HG03460 (cell line): ENCODE measurements around the gene ADAMTSL1.

ENCODE experiments used
- ATAC-seq: cut with Tn5 transposase; IDR thresholded peaks from one replicate; pipeline ENCODE4 v1.9.1; 2021; ENCODE audit not compliant: unreplicated experiment

ADAMTSL1 gene

DNA sequence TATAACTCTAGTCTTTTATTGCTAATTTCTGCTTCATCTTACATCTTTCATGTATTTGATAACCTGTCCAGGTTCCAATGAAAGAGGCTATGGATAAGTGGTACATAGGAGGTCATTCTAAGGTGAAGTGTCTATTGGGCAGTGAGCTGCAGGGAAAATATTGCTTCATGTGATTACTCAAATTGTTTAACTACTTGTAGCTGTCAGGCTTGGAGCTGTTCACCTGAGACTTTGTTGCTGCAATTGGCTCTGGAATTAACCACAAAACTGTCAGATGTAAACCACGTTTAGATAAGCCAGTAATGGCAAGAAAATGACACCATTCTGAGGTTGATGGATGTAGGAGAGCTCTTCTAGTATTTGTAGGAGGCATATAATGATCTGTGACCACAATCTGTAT, 26.0 kb downstream of the ADAMTSL1 start:
- no peak for ATAC-seq

DNA sequence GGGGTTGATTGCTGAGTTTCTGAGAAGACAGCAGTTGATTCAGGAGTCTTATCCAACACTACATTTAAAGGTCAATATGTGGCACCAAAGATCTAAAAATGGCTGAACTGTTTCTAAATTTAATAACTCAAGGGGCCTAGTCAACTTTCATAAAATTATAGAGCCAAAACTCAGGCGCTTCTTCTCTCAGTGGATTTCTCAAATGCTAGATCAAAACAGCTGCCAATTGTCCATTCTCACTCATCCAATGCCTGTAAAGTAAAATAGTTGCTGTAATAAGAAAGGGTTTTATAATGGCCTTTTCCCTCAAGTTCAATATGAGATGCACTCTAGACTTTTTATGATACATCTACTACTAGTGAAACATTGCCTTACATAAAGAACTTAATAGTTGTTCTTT, 26.5 kb downstream of the ADAMTSL1 start:
- no peak for ATAC-seq

DNA sequence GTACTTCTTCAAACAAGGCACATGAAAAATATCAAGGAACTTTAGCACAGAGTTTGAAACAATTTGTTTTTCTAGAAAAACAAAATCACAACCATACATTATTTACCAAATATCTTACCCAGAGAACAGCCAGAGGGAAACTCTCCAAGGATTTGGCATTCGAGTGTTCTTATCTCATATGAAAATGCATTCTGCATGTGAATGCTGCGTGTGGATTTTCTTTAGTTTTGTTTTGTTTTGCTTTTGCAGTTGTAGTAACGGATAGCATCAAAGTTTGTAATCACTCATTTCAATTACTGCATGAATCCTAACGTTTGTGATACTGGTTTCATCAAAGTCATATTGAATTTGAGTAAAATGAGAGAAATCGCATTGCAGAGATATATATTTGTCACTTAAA, 28.0 kb downstream of the ADAMTSL1 start:
- no peak for ATAC-seq

DNA sequence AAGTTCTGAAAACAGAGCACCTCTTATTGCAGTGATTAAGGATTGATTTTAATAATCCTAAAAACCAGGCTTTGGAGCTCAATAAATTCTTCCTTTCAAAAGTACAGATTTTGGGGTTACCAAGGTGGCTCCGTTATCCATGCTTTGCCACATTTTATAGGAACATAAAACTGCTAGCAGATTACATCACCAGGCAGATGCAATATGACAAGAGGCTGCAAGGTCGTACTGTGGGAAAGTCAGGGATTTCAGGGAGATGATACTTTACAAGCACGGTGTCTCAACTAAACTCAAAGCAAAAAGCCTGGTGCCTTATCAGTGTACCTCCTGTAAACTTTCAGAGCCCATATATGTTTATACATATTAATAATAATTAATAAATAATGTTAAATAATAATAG, 28.6 kb downstream of the ADAMTSL1 start:
- no peak for ATAC-seq

DNA sequence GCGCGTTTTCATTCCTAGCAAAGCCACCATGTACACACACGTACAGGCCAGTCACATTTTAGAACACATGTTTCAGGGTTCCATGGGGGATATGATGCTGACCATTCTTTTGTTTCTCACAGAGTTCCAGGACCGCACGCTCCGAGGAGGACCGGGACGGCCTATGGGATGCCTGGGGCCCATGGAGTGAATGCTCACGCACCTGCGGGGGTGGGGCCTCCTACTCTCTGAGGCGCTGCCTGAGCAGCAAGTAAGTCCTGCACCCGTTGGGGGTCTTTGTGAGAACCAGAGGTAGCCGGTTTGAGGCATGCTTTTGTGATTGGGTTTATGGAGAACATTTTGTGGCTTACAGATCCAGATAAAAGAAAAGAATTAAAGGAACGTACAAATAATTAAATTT, 30.8 kb downstream of the ADAMTSL1 start:
- no peak for ATAC-seq

DNA sequence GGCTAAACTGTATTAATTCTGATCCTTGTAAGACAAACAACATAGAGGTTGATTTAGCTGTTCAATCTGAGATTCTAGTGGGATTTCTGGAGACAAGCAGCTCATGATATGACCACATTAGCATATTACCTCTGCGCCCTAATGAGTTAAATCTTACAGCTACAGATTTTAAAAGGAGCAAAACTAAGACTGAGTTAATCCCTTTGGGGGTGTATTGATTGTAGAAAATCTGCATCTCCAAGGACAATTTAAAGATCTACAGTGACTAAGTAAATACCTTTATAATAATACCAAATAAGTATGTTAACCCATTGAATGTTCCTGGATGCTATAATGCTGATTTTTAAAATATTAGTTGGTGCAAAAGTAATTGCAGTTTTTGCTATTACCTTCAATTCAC, 33.2 kb downstream of the ADAMTSL1 start:
- no peak for ATAC-seq

DNA sequence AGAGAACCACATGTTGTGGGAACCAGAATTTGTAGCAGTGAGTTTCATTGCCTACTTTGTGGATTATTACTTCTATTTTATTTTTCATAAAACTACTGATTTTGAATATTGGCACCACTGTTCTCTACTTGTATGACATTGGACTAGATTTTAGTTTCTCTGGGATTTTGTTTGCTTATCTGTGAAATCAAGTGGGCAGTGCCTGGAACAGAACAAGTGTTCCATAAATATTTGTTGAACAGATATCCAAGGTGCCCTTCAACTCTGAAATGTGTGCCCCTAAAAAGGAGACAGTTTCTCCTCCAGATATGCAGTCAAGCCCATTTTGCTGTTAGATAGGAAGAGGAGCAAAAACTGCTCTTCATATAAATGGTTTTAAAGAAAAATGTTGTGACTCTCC, 42.6 kb downstream of the ADAMTSL1 start:
- no peak for ATAC-seq

DNA sequence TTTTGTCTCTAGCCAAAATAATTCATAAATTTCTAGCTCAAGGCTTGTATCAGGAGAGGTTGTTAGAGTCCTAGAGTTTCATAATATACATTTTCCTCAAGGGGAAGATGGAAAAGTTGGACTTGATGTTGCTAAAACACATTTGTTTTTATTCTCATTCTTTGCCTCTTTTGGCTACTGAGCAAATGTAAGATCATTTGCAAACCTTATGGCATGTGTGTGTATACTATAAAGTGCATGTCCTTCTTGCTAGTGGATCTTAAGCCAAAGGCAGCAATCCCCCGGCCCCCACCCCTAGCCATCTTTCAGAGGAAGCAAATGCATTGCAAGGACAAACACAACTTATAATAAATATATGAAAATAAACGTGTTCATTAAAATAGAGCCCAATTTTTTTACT, 43.0 kb downstream of the ADAMTSL1 start:
- ATAC-seq: no peak

DNA sequence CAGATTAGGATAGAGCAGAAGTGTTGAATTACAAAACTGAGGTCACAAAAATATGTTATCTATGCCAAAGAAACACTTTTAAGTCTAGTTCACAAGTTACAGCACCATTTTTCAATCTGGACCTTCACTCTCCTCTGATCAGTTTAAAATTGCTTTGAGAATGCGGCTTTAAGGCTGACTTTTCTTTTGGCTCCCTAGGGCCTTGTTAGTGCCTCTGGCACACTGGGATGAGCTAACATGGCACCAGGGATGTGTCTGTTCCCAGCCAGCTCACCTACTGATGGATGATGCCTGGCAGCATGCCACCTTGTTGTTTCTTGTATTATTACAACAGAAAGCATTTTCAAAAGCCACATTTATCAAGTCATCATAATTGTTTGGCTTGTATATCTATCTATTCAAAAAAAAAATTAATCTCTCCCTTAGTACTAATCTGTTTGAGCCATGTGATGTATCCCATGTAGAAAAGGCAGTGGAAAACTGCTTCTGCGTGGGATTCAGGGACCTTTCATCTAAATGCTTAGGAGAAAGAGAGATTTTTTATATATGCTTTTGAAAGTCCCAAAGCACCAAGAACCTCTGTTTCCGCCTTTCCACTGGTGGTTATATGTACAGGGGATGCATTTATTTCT, 46.6 kb downstream of the ADAMTSL1 start:
- no peak for ATAC-seq

DNA sequence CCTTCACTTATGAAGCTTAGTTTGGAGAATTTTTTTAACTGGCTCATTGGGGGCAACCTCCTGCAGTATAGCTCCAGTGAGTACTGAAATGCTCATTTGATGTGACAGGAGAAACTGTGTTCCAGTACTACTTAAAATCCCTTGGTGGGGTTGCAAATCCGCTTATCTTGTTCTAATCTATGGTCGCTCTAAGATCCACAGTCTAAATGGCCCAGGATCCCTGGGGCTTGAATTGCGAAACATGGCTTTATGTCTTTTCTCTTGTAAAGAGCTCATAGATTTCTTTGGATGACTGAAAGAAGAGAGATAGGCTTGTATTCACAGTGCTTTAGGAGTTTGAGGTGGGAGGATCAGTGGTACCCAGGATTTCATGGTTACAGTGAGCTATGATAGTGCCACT, 52.7 kb downstream of the ADAMTSL1 start:
- ATAC-seq: no peak

DNA sequence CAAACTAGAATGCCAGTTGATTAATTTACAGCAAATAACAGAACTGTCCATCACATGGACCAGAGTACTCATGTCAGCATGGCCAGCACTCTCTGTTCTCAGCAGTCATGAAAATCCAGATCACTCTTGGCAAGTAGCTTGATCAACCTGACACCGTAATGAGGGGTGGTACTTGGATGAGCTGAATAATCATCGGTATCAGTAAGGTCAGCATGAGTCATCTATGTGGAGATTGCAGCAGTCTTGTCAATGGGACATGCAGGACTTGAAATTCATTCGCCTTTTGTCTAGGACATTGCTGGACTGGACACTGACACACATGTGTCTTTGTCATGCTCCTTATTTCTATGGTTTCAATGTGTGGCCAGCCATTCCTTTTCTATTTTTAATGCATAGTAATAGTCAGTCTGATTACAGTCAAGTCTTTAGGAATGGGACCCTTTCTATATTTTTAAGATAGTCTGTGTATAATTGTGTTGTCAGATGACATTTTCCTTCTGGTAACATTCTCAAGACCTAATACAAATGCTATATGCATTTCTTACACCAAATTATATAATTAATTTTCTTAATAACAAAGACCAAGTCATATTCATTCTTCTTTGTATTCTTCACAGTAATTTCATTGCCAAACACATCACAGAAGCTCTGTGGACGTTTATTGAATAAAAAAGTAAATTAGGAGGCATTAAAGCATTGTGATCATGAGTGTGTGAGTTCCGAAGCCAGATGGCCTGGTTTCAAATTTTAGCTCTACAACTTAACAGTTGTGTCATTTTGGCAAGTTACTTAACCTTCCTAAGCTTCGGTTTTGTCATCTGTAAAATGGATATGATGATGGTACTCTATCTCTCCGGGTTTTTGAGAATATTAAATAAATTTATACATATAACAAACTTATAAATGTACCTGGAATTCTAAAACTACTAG, 57.4 kb downstream of the ADAMTSL1 start:
- no peak for ATAC-seq

DNA sequence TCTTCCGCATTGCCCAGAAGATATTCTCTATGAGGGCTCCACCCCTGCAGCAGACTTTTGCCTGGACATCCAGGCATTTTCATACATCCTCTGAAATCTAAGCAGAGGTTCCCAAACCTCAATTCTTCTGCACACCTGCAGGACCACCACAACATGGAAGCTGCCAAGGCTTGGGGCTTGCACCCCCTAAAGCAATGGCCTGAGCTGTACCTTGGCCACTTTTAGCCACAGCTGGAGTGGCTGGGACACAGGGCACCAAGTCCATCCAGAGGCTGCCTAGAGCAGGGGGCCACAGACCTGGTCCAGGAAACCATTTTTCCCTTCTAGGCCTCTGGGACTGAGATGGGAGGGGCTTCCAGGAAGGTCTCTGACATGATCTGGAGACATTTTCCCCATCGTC, 60.7 kb downstream of the ADAMTSL1 start:
- no peak for ATAC-seq

DNA sequence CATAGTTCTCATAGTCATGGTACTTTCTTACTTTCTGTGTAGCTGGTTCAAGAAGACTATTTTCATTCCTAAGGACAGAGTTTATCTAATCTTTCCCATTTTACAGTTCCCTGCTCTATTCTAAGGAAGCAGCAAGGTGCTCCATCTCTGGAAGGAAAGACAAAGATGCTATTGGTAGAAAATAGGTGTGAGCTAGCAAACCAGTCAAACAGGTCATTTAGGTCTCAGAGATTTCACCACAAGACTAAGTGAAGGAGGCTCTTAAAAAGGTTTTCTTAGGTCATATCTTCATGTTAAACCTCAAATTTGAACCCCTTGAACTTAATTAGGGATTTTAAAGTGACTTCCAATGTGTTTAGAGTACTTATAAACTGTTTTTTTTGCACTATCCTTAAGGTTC, 62.6 kb downstream of the ADAMTSL1 start:
- no peak for ATAC-seq

DNA sequence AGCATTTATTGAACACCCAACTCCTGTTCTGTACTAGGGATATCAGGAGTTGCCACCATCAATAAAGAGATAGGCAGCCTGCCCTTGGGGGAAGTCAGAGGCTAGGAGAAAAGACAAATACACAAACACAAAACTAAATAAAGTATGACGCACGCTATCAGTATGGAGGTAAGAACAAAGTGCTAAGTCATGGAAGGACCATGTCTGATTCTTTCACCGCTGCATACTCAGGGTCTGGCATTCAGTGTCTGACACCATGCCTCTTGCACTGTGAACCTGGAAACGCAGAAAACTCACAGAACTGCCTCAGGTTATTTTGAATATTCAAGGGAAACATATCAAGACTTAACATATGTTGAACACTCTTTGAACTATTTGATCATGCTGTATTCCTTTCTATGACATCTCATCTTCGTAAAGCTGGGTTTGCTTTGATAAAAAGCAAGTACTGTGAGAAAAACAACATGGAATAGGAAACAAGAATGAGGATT, 65.3 kb downstream of the ADAMTSL1 start:
- ATAC-seq: no peak

DNA sequence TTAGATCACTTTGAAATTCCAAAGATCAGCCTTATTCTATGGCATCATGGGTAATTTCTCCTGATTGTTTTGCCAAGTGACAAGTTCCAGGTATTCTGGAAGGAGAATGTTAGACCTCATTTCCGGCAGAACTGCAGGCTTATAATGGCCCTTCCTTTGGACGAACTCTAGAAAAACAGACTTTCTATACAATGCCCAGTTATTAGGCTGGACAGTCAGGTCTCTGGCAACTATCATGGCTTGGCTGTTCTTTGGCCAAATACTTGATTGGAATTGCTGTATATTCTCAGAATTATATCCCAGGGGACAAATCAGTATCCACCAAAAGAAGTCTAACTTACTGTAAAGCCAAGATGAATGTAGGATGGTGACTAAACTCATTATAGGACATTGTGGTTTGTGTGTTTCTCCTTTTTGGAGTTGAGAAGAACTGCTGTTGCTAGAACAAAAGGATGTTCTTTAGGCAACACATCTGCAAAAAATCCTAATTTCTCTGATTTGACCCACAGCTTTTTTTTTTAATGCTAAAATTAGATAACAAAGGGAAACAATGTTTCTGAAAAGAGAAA, 69.0 kb downstream of the ADAMTSL1 start:
- no peak for ATAC-seq

DNA sequence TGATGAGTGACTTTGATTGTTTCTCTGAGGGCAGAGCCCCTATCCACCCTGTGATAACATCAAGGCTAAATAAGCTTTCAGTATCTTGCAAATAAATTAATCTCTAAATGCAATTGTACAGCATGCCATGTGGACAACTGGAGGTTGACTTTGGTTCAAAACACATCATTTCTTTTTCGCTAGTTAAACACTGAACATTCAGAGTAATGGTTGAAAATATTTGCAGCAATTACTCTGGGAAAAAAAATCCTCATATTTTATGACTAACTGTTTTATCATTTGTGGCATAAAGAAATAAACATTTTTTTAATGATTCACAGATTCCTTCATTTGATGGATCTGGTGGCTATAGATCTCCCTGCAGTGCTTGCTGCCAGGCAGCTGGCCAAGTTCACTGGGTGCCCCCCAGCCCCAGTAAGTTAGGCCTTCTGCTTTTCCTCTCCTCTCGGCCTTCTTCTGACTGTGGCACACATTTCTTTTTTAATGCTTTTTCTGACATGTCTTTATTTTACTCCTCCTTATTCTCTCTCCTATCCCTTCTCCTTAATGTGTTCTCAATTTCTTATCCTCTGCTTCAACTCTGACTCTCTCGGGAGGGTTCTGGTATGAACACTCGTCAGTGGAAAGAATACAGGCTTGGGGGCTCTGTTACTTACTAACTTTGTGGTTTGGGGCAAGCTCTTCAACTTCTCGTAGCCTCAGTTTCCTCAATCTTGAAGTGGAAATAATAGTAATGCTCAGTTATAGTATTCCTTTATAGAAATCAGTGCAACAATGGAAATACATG, 69.6 kb downstream of the ADAMTSL1 start:
- no peak for ATAC-seq

DNA sequence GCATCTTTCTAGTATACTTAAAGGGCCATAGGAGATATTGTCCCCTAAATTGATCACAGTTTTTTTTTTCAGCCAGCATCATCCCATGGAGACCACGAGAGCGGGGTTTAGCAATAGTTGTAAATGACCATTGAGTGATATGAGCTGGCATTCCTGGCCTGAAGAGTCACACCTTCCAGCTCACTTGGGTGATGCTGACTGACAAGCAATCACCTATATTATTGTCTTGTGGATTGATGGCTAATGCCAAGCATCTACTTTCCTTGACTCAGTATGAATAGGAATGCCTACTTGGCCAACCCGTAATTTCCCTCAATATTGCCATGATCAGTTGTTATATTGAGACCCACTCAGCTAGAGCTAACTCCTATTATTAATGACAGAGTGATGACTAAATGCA, 70.5 kb downstream of the ADAMTSL1 start:
- no peak for ATAC-seq

DNA sequence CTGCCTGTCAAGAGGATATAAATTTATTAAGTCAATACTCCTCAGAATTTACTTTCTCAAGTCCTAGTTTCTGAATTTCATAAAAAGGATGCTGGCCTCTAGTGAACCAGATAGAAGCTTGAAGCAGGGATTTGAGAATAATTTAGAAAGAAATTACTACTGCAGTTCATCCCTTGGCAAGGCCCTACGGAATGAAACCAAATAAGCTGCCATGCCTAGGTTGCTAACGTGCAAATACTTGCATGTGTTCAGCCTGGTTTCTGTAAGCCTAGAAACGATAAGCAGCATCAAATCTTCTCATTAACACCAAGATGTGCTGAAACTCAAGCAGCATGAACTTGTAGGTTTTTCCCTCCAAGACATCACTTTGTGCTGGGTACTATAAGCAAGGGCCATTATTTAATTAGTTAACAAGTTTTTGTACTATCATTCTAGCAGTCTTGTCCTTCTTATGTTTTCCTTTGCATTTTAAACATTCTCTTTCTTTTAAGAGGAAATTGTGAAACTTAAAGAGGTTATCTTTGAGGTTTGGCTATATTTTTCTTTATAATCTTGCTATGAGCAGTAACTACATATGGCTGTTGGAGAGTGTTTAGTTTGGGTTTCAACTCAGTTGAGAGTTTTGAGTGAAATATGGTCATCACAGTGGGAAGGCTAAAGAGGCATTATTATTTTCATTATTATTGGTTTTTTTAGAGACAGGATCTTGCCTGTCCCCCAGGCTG, 71.8 kb downstream of the ADAMTSL1 start:
- no peak for ATAC-seq

DNA sequence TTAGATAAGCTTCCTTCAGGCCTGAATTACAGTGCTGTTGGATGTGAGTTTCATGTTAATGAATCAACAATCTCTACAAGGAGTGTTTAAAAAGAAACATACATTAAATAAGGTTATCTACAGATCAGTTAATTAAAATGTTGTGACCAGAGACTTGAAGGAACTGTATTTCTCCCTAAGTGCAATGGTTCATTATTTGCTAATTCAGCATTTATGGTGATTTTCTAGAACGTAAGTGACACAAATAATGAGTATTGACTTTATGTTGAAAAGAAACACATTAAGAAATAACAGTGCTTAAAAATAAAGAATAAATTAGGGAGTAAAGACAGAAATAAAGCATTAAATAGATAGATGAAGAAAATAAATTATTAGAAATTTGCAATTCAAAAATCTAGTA, 74.5 kb downstream of the ADAMTSL1 start:
- ATAC-seq: no peak

DNA sequence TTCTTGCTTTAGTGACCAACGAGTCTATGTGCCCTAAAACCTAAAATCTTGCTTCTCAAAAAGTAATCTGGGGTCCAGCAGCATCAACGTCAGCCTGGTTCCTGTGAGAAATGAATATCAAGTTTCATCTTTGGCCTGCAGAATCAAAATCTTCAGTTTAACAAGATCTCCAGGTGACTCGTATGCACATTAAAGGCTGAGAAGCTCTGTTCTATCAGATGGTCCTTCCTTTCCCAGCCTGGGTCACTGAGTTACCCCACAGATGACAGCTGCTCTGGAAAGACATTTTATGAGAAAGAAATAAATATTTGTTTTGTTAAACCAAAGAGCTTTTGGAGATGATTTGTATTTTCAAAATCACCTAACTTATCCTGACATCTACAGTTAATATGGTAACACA, 75.8 kb downstream of the ADAMTSL1 start:
- ATAC-seq: no peak

DNA sequence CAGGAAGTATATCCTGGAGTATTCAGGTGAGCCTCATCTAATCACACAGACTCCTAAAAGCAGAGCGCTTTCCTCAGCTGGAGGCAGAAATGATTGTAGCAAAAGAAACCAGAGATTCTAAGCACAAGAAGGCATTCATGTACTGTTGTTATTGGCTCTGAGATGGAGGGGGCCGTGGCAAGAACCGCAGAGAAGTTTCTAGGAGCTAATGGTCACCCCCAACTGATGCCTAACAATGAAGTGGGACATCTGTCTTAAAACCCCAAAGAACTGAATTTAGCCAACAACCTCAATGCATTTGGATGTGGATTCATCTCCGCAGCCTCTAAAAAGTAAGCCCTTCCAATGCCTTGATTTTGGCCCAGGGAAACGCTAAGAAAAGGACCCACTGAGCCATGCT, 76.3 kb downstream of the ADAMTSL1 start:
- no peak for ATAC-seq
